Left ventricle myocardium inferior (tissue), 1 donor: Measurements from ENCODE around the gene ZNF319. TPM values are rescaled to one million over a fixed set of nuclear protein-coding genes. Genes with fewer than 3 reads are reported as not detected.
"Not testable (repeated sequence)": the region's sequence is repeated elsewhere in the genome, so short reads cannot be mapped to it uniquely, and the experiment has no call there.

Experiments
- DNase-seq: peaks from one replicate; pipeline ENCODE4 v3.0.0-alpha.2; 2020
- H3K27ac ChIP-seq: fragments of 200-600 bp; replicated peaks from 2 replicates; pipeline ENCODE4 v1.8.0; 2021
- H3K27me3 ChIP-seq: fragments of 200-600 bp; 2 replicates; pipeline ENCODE4 v1.8.0; 2021; ENCODE audit warnings: low read depth
- H3K36me3 ChIP-seq: fragments of 200-600 bp; 2 replicates; pipeline ENCODE4 v1.8.0; 2021
- H3K4me1 ChIP-seq: fragments of 200-600 bp; 2 replicates; pipeline ENCODE4 v1.8.0; 2021
- H3K4me3 ChIP-seq: fragments of 200-600 bp; 2 replicates; pipeline ENCODE4 v1.8.0; 2021; ENCODE audit warnings: mild to moderate bottlenecking, moderate library complexity
- H3K9me3 ChIP-seq: fragments of 200-600 bp; replicated peaks from 2 replicates; pipeline ENCODE4 v1.8.0; 2021
- intact Hi-C: fragments of 100-400 bp; cut with micrococcal nuclease; formaldehyde crosslinking; loops from one replicate; pipeline ENCODE4 v1.11.0; 2022
- total RNA-seq: library from RNA; stranded (reverse); fragmentation: NEBNext Ultra II Directional; extraction: Animal tissue kit (Norgen Biotek cat#: 25700); gene quantifications from one replicate; pipeline ENCODE4 v1.2.1, GENCODE V29; 2021
- TF ChIP-seq, protein P1 (sequence below): fragments of 200-600 bp; IDR thresholded peaks from 2 replicates; pipeline ENCODE4 v1.8.0; 2021; ENCODE audit warnings: antibody characterized with exemption, mild to moderate bottlenecking, borderline replicate concordance
- donor health status: DM: no; HTN: yes; CAD: no; lungs with severe emphysema.

ZNF319 gene
- total RNA-seq, 1 donor from 2014 or later = 10.0 TPM

DNA sequence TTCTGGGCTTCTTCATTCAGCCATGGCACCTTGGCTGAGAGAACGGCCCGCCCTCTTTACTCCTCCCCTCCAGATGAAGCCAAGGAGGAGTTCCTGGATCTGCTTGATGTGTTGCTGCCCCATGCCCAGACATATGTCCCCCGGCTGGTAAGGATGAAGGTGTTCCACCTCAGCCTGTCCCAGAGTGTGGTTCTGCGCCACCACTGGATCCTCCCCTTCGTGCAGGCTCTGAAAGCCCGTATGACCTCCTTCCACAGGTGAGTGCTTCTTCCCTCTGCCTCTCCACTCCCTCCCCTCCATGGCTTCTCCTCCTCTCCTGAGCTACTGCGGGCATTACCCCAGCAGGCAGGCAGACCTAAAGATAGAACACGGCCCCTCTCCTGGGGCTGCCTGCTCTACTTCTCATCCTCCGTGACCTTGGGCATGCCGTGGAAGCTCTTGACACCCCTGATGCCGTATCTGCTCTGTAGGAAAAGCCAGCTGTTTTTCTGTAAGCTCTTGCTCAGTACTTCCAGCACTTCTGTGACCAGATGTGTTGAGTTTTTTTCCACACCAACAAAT is 9.5 kb upstream of the ZNF319 start:
- no peak overlapping the region for H3K27ac ChIP-seq
- H3K4me1 ChIP-seq = peaks cover 15% of the 10 kb centered on the region
- intact Hi-C loops = no loop called here
- H3K36me3 ChIP-seq = peaks cover 58% of the 10 kb centered on the region
- H3K27me3 ChIP-seq = no peaks in the 10 kb centered on the region
- peak; percentile 12 for DNase-seq
- H3K4me3 ChIP-seq = no peak overlapping the region
- TF ChIP-seq, protein P1, sequence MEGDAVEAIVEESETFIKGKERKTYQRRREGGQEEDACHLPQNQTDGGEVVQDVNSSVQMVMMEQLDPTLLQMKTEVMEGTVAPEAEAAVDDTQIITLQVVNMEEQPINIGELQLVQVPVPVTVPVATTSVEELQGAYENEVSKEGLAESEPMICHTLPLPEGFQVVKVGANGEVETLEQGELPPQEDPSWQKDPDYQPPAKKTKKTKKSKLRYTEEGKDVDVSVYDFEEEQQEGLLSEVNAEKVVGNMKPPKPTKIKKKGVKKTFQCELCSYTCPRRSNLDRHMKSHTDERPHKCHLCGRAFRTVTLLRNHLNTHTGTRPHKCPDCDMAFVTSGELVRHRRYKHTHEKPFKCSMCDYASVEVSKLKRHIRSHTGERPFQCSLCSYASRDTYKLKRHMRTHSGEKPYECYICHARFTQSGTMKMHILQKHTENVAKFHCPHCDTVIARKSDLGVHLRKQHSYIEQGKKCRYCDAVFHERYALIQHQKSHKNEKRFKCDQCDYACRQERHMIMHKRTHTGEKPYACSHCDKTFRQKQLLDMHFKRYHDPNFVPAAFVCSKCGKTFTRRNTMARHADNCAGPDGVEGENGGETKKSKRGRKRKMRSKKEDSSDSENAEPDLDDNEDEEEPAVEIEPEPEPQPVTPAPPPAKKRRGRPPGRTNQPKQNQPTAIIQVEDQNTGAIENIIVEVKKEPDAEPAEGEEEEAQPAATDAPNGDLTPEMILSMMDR = no peak
- no peaks in the 10 kb centered on the region for H3K9me3 ChIP-seq

DNA sequence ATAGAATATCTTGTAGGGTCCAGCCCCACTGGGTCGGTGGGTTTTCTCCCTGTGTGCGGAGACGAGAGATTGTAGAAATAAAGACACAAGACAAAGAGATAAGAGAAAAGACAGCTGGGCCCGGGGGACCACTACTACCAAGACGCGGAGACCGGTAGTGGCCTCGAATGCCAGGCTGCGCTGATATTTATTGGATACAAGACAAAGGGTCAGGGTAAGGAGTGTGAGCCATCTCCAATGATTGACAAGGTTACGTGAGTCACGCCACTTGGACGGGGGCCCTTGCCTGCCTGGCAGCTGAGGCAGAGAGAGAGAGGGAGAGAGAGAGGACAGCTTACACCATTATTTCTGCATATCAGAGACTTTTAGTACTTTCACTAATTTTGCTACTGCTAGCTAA is 4.3 kb upstream of the ZNF319 start:
- DNase-seq = peak; percentile 59
- Histone ChIP-seq H3K4me3 (peak overlapping the region; percentile 28), H3K4me1 (peaks cover 29% of the 10 kb centered on the region), H3K36me3 (peaks cover 18% of the 10 kb centered on the region), H3K27ac (peak overlapping the region; percentile 39)
- not testable (repeated sequence) for H3K27me3 ChIP-seq, H3K9me3 ChIP-seq
- intact Hi-C loops = loop anchor here (5.0 kb wide), 1 partner anchor 107 kb away; no protein-coding TSS in a partner anchor

DNA sequence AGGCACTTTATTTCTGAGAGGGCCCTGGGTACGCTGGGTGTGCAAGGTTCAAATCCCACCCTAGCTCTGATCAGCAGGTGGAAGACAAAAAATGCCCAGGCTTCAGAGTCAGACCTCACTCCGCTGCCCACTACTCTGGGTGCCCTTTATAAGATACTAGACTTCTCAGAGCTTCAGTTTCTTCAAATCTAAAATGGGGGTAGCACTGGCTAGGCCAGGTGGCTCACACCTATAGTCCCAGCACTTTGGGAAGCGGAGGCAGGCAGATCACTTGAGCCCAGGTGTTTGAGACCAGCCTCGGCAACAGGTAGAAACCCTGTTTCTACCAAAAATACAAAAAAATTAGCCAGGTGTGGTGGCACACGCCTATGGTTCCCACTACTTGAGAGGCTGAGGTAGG is 2.5 kb upstream of the ZNF319 start:
- H3K9me3 ChIP-seq = no peaks in the 10 kb centered on the region
- H3K27me3 ChIP-seq = no peaks in the 10 kb centered on the region
- H3K4me1 ChIP-seq = peaks cover 44% of the 10 kb centered on the region
- DNase-seq = no peak
- TF ChIP-seq, protein P1 = no peak
- H3K36me3 ChIP-seq = peaks cover 19% of the 10 kb centered on the region
- H3K27ac ChIP-seq = no peak overlapping the region
- H3K4me3 ChIP-seq = no peak overlapping the region
- intact Hi-C loops = loop anchor here (5.0 kb wide), 1 partner anchor 106 kb away; no protein-coding TSS in a partner anchor

DNA sequence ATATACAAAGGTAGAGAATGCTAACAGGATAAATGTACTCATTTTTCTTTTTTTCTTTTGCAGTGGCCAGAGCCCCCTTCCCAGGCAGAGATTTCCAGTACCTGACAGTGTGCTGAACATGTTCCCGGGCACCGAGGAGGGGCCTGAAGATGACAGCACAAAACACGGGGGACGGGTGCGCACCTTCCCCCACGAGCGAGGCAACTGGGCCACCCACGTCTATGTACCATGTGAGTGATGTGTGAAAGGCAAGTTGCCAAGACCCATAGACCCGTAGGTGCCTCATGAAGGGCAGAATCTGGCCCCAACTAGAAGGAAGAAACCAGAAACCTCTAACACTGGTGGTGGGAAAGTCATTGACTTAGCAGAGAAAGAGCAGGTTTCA is 1.9 kb upstream of the ZNF319 start:
- Histone ChIP-seq H3K36me3 (peaks cover 21% of the 10 kb centered on the region), H3K27me3 (no peaks in the 10 kb centered on the region), H3K4me1 (peaks cover 50% of the 10 kb centered on the region), H3K9me3 (no peaks in the 10 kb centered on the region), H3K4me3 (no peak overlapping the region), H3K27ac (no peak overlapping the region)
- TF ChIP-seq, protein P1 = no peak
- intact Hi-C loops = loop anchor here (5.0 kb wide), 1 partner anchor 105 kb away; no protein-coding TSS in a partner anchor
- no peak for DNase-seq

DNA sequence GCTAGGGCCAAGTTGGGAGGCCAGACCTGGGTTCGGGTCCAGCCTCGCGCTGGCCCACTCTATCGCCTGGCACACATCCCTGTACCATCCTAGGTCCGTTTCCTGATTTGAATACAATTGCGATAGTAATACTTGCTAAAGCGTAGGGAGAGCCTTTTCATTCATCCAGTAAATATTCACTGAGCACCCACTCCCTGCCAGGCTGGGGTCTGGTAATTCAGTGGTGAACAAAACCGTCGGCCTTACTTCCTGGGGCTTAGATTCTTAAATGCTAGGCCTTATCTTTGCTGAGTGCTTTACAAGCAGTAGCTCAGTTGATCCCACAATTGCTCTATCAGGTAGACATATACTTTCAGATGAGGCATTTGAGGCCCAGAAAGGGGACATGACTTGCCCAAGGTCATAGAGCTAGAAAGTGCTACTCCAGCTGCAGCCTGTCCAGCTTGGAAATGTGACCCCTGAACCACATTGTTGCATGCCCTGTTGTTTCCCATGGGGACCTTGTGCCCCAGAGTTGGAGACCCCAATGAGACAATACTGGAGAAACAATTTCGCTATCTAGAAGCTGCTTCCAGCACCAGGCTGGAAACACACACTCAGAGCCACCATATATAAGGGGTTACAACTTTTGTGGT is 1.4 kb upstream of the ZNF319 start:
- H3K36me3 ChIP-seq = peaks cover 25% of the 10 kb centered on the region
- H3K4me1 ChIP-seq = peaks cover 52% of the 10 kb centered on the region
- no peaks in the 10 kb centered on the region for H3K27me3 ChIP-seq
- no peaks in the 10 kb centered on the region for H3K9me3 ChIP-seq
- TF ChIP-seq, protein P1 = no peak
- intact Hi-C loops = loop anchor here (5.0 kb wide), 1 partner anchor 105 kb away; no protein-coding TSS in a partner anchor
- no peak for DNase-seq
- H3K27ac ChIP-seq = peak overlapping the region; percentile 96
- H3K4me3 ChIP-seq = peak overlapping the region; percentile 78
